ENCODE results near the gene ACOX1. TPM values are rescaled to one million over a fixed set of nuclear protein-coding genes. Genes with fewer than 3 reads are reported as not detected.

The ACOX1 gene
- total RNA-seq, 1 donor from 2014 or later = 54.6 TPM

DNA sequence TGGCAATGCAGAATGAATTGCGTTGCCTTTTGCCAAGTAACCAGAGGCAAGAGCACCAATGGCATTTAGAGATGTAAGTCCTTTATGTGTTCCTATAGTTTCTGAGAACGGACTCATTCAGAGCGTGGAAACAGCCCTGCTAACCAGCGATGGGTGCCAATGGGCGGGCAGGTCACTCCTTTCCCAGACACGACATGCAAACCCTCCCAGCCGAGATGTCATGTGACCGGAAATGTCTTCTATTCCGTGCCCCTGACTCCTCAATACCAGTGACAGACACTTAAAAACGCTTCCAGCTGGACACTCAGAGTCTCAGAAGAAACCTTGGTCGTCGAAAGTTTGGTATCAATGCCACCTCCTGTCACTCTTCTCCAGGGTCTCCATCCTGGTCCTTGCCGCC lies 41.3 kb downstream of the ACOX1 start:
- Mint-ChIP-seq H3K4me1 (ENCODE audit: low read depth) (peaks cover 7% of the 10 kb centered on the region), H3K4me3 (ENCODE audit: low read depth) (no peak overlapping the region), H3K27ac (no peak overlapping the region), H3K9me3 (ENCODE audit: low read depth) (no peaks in the 10 kb centered on the region), H3K27me3 (no peaks in the 10 kb centered on the region), H3K36me3 (ENCODE audit: insufficient read depth) (peaks cover 4% of the 10 kb centered on the region)
- no peak for DNase-seq (ENCODE audit: low spot score, unreplicated experiment)
- TF ChIP-seq, protein P1, sequence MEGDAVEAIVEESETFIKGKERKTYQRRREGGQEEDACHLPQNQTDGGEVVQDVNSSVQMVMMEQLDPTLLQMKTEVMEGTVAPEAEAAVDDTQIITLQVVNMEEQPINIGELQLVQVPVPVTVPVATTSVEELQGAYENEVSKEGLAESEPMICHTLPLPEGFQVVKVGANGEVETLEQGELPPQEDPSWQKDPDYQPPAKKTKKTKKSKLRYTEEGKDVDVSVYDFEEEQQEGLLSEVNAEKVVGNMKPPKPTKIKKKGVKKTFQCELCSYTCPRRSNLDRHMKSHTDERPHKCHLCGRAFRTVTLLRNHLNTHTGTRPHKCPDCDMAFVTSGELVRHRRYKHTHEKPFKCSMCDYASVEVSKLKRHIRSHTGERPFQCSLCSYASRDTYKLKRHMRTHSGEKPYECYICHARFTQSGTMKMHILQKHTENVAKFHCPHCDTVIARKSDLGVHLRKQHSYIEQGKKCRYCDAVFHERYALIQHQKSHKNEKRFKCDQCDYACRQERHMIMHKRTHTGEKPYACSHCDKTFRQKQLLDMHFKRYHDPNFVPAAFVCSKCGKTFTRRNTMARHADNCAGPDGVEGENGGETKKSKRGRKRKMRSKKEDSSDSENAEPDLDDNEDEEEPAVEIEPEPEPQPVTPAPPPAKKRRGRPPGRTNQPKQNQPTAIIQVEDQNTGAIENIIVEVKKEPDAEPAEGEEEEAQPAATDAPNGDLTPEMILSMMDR (IDR thresholded peaks at IDR 0.05; ENCODE audit: unreplicated experiment) = no peak

DNA sequence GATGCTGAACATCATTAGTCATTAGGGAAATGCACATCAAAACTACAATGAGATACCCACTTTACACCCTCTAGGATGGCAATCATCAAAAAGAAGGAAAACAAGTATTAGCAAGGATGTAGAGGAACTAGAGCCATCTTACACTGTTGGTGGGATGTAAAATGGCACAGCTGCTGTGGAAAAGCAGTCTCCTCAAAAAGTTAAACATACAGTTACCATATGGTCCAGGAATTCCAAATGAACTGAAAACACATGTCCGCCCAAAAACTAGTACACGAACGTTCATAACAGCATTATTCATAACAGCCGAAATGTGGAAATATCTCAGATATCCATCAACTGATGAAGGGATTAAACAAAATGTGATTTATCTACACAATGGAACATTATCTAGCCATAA lies 45.2 kb downstream of the ACOX1 start:
- Mint-ChIP-seq H3K27ac (no peak overlapping the region), H3K4me3 (ENCODE audit: low read depth) (no peak overlapping the region), H3K27me3 (no peaks in the 10 kb centered on the region)

DNA sequence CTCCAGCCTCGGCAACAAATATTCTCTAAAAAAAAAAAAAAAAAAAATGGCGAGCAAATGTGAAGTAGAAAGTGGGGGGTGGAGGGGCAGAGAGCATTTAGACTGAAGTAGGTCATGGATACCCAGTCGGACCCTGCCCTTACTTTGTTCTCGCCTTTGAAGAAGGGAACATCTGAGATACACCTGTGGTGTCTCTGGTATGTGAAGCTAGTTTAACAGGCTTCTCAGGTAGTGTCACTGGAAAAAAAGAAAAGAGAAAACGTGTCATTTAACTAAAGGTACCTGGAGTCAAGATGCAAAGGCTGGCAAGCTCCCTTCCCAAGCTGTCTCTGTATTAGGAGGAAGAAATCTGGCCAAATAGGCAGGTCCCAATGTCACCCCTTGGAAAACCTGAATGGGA lies 46.1 kb downstream of the ACOX1 start:
- Mint-ChIP-seq H3K27me3 (no peaks in the 10 kb centered on the region), H3K36me3 (ENCODE audit: insufficient read depth) (peaks cover 1% of the 10 kb centered on the region), H3K4me1 (ENCODE audit: low read depth) (no peaks in the 10 kb centered on the region), H3K27ac (no peak overlapping the region), H3K9me3 (ENCODE audit: low read depth) (no peaks in the 10 kb centered on the region), H3K4me3 (ENCODE audit: low read depth) (no peak overlapping the region)
- no peak for DNase-seq (ENCODE audit: low spot score, unreplicated experiment)
- TF ChIP-seq, protein P1 (IDR thresholded peaks at IDR 0.05; ENCODE audit: unreplicated experiment) = no peak

More for the DNA sequence above, 45.2 kb downstream of the ACOX1 start:
- Mint-ChIP-seq H3K4me1 (ENCODE audit: low read depth) (no peaks in the 10 kb centered on the region), H3K36me3 (ENCODE audit: insufficient read depth) (peaks cover 1% of the 10 kb centered on the region), H3K9me3 (ENCODE audit: low read depth) (no peaks in the 10 kb centered on the region)
- TF ChIP-seq, protein P1 (IDR thresholded peaks at IDR 0.05; ENCODE audit: unreplicated experiment) = no peak
- DNase-seq (ENCODE audit: low spot score, unreplicated experiment) = no peak

DNA sequence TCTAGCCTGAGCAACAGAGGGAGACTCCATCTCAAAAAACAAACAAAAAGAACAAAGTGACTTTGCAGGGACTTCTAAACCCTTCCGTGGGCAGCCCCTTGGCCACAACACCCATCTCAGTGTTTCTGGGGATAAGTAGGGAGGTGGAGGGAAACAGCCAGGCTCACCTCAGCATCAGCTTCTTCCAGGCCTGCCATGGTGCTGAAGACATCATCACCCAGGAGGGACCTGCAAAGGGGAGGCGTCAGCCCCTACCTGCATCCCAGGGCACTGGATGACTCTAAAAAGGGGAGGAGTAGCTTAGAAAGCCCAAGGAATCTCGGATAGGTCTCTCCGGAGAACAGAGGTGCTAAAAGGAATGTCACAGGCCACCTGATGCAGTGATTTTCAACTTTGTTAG lies 47.9 kb downstream of the ACOX1 start:
- H3K36me3 Mint-ChIP-seq (ENCODE audit: insufficient read depth) = peaks cover 1% of the 10 kb centered on the region

DNA sequence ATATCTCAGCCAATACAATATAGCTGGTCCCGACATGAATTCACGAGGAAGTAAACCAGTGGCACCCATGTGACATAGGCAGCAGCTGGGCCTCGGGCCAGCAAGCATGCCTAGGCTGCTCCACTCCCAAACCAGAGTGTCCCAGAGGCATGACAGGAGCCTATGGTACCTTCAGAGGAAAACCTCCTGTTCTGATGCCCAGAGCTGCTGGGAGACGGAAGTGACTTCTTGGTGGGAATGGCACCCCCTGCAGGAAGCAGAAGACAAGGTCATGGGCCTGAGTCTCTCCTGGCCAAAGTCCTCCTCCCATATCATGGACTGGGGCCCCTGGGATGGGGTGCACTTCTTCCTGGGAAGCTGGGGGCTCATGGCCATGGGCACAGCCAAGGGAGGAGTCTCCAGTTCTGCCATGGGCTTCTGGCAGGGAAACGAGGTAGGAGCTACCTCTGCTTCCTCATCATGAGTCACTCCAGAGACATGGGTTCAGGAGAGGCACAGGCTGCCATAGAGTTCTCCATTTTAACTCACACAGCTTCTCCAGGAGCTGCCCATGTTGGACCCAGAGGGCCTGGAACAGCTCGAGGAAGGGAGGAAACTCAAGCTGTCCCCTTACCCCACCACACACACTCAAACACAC lies 51.6 kb downstream of the ACOX1 start:
- Mint-ChIP-seq H3K27ac (no peak overlapping the region), H3K4me3 (ENCODE audit: low read depth) (no peak overlapping the region), H3K27me3 (no peaks in the 10 kb centered on the region), H3K9me3 (ENCODE audit: low read depth) (no peaks in the 10 kb centered on the region), H3K4me1 (ENCODE audit: low read depth) (no peaks in the 10 kb centered on the region), H3K36me3 (ENCODE audit: insufficient read depth) (no peaks in the 10 kb centered on the region)
- TF ChIP-seq, protein P1 (IDR thresholded peaks at IDR 0.05; ENCODE audit: unreplicated experiment) = peak; percentile 51
- no peak for DNase-seq (ENCODE audit: low spot score, unreplicated experiment)

More for the DNA sequence above, 47.9 kb downstream of the ACOX1 start:
- no peak for DNase-seq (ENCODE audit: low spot score, unreplicated experiment)
- Mint-ChIP-seq H3K27ac (peak overlapping the region; percentile 45), H3K4me3 (ENCODE audit: low read depth) (no peak overlapping the region), H3K27me3 (no peaks in the 10 kb centered on the region), H3K9me3 (ENCODE audit: low read depth) (no peaks in the 10 kb centered on the region), H3K4me1 (ENCODE audit: low read depth) (no peaks in the 10 kb centered on the region)
- TF ChIP-seq, protein P1 (IDR thresholded peaks at IDR 0.05; ENCODE audit: unreplicated experiment) = no peak
